RWPE1 (cell line): ENCODE results near the gene TM4SF18.

ENCODE experiments used
- CTCF ChIA-PET: fragments of 350-600 bp; sonication (Branson Sonifier 250); formaldehyde crosslinking; extraction: SDS; loops from one replicate; lab custom pipeline; 2021; lab: Yijun Ruan, JAX
- POLR2A ChIA-PET: fragments of 400-600 bp; formaldehyde crosslinking; extraction: SDS; loops from one replicate; lab custom pipeline; 2020; ENCODE audit warnings: antibody characterized with exemption; ENCODE audit not compliant: low non-redundant PET; lab: Yijun Ruan, JAX
- DNase-seq: peaks from one replicate; pipeline ENCODE4 v3.0.0; 2012; ENCODE audit warnings: low spot score
- H3K27ac ChIP-seq: fragments of 450-650 bp; 2 replicates; pipeline ENCODE4 v1.5.1; 2017
- TF ChIP-seq, protein P1 (sequence below): fragments of 450-650 bp; conservative IDR thresholded peaks from 2 replicates; pipeline ENCODE4 v1.5.1; 2017; ENCODE audit warnings: low read depth, mild to moderate bottlenecking

The TM4SF18 gene

DNA sequence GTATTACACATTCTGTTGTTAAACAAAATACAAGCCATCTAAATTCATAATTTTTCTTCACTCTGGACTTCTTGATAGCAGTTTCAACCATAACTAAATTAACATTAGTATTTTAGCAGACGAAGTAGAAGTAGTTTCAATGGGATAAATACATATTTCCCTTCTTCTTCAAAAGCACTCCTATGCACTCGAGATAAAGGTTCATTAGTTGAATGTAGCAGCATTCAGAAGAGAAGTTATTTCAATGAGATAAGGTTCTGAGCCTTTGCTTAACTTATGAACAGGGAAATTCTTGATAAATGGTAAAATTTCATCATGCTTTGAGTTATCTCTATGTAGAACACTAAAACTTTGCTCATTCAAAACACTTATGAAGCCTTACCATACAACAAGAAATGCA lies 11.8 kb downstream of the TM4SF18 start:
- ChIA-PET POLR2A (no interaction called here), CTCF (no interaction called here)
- no peak for DNase-seq
- TF ChIP-seq, protein P1, sequence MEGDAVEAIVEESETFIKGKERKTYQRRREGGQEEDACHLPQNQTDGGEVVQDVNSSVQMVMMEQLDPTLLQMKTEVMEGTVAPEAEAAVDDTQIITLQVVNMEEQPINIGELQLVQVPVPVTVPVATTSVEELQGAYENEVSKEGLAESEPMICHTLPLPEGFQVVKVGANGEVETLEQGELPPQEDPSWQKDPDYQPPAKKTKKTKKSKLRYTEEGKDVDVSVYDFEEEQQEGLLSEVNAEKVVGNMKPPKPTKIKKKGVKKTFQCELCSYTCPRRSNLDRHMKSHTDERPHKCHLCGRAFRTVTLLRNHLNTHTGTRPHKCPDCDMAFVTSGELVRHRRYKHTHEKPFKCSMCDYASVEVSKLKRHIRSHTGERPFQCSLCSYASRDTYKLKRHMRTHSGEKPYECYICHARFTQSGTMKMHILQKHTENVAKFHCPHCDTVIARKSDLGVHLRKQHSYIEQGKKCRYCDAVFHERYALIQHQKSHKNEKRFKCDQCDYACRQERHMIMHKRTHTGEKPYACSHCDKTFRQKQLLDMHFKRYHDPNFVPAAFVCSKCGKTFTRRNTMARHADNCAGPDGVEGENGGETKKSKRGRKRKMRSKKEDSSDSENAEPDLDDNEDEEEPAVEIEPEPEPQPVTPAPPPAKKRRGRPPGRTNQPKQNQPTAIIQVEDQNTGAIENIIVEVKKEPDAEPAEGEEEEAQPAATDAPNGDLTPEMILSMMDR = no peak
- no peak overlapping the region for H3K27ac ChIP-seq

DNA sequence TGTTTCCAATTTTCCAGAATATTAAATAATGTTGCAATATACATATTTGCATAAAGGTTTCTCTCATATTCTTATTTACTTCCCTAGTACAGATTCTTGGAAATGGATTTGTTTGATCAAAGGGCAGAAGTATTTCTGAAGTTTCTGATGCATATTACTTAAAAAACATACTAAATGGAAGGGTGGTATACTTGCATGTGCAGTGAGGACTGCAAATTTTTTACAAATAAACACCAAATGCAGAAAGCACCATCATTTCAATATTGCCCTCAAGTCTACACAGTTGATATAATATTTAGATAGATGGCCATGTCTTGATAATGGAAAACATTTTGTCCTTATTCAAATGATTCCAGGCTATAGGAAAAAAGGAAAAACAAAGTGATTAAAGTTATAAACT lies 12.3 kb downstream of the TM4SF18 start:
- ChIA-PET CTCF (no interaction called here), POLR2A (no interaction called here)
- DNase-seq = no peak

DNA sequence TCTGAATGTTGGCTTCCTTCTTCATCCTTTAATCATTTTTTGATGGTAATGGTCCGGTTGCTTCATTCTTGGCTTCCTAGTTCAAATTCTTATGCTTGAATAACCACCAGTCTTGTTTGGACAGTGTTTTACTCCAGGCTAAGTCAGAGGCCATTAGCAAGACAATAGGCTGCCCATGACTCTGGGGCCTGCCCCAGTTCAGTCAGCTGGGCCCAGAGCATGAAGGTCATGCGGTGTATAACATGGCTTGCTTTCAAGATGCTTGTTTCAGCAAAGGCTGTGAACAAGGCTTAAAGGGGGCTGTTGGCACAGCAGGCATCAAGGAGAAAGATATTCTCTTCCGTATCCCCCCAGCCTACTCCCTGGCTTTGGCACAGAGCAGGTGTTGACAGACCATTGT lies 13.7 kb downstream of the TM4SF18 start:
- ChIA-PET CTCF (no interaction called here), POLR2A (no interaction called here)
- TF ChIP-seq, protein P1 = no peak
- DNase-seq = no peak
- no peak overlapping the region for H3K27ac ChIP-seq

More for the DNA sequence above, 12.3 kb downstream of the TM4SF18 start:
- H3K27ac ChIP-seq = no peak overlapping the region
- TF ChIP-seq, protein P1 = no peak

DNA sequence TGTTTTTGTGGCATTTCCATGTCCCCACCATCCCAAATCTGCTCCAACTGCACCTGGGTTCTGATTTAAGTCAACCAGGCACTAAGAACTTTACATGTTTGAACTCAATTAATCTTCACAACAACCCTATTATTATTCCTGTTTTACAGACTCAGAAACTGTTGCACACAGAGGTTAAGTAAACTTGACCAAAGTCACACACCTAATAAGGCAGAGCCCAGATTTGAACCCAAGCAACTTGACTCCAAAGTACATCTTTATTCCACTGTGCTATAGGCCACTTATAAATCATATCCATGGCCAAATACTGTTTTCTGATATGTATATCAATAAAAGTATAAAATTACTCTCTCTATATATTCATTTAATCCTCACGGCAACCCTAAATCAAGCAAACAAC lies 16.4 kb downstream of the TM4SF18 start:
- no peak for DNase-seq
- POLR2A ChIA-PET = no interaction called here
- CTCF ChIA-PET = no interaction called here
- TF ChIP-seq, protein P1 = no peak
- H3K27ac ChIP-seq = no peak overlapping the region

DNA sequence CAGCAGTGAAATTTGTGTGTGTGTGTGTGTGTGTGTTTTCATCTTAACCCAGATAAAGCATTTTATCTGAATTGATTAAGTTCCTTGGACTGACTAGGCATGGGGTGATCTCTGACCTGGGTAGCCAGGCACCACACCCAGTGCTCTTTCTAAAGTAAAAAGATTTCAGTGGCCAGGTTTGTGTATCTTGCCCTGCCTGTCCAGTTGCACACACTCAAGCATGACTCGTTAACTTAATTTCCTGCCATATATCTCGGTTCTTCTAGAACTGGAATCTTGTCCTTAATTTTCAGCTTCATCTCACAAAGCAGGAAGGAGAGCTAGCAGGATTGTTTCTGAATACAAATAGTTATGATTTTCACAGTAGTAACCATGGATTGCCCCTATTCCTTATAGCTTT lies 17.0 kb downstream of the TM4SF18 start:
- POLR2A ChIA-PET = no interaction called here

DNA sequence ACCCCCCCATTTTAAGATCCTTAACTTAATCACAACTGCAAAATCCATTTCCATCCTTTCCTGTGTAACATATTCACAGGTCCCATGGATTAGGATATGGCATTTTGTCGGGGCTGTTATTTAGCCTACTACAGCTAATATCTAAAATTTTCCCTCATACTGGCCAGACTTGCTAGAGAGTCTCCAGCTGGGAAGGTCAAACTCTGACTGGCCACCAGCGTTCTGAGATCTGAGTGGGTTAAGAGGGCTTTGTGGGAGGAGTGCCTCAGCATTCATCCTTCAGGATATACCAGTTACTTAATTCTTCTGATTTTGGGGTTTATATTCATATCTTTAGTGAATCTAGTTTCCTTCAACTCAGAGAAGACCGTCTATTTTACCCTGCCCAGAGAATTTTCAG lies 17.7 kb downstream of the TM4SF18 start:
- no peak overlapping the region for H3K27ac ChIP-seq
- ChIA-PET CTCF (no interaction called here), POLR2A (no interaction called here)
- DNase-seq = no peak
- TF ChIP-seq, protein P1 = no peak

More for the DNA sequence above, 17.0 kb downstream of the TM4SF18 start:
- CTCF ChIA-PET = no interaction called here
- no peak for DNase-seq
- TF ChIP-seq, protein P1 = no peak
- H3K27ac ChIP-seq = no peak overlapping the region
